ENCODE results near the gene SERP1. TPM values are rescaled to one million over a fixed set of nuclear protein-coding genes. Genes with fewer than 3 reads are reported as not detected.

SERP1 gene
- total RNA-seq, 1 experiment from 2014 or later: 227 TPM

- Mint-ChIP-seq H3K4me3 (ENCODE audit: unreplicated experiment) (no peak overlapping the region), H3K27ac (ENCODE audit: low read depth, unreplicated experiment) (peak overlapping the region; percentile 20), H3K4me1 (ENCODE audit: insufficient read depth, unreplicated experiment) (peaks cover 12% of the 10 kb centered on the region), H3K27me3 (ENCODE audit: insufficient read depth, unreplicated experiment) (no peaks in the 10 kb centered on the region), H3K9me3 (ENCODE audit: unreplicated experiment) (no peaks in the 10 kb centered on the region), H3K36me3 (ENCODE audit: insufficient read depth, unreplicated experiment) (peaks cover 81% of the 10 kb centered on the region)
- ChIA-PET CTCF (interaction anchor here (1.3 kb wide), 1 partner anchor 21 kb away, joined by 3 read pairs; no protein-coding TSS in a partner anchor), POLR2A (interaction anchor here (0.5 to 2.7 kb wide), 4 partner anchors 8 to 16 kb away, joined by 5 to 14 read pairs (median 5); partner anchors contain the start of genes EIF2A and SERP1)
- intact Hi-C loops (cut with micrococcal nuclease): no loop called here
- TF ChIP-seq CTCF (IDR thresholded peaks at IDR 0.05; ENCODE audit: unreplicated experiment): no peak
- DNase-seq (ENCODE audit: unreplicated experiment): no peak
- BruUV-seq (replicated peaks): no TSS peak
These were observed 10.5 kb upstream of the SERP1 start for GRCh38 chr3:150556792-150557191.

GRCh38 chr3:150555859-150556436 lies 9.7 kb upstream of the SERP1 start:
- no peak for TF ChIP-seq CTCF (IDR thresholded peaks at IDR 0.05; ENCODE audit: unreplicated experiment)
- no peaks in the 10 kb centered on the region for H3K27me3 Mint-ChIP-seq (ENCODE audit: insufficient read depth, unreplicated experiment)
- BruUV-seq (replicated peaks): no TSS peak
- CTCF ChIA-PET: interaction anchor here (0.6 to 1.3 kb wide), 2 partner anchors 21 to 673 kb away, joined by 3 read pairs; no protein-coding TSS in a partner anchor
- intact Hi-C loops (cut with micrococcal nuclease): no loop called here
- H3K9me3 Mint-ChIP-seq (ENCODE audit: unreplicated experiment): no peaks in the 10 kb centered on the region
- POLR2A ChIA-PET: interaction anchor here (1.3 to 2.7 kb wide), 2 partner anchors 9 to 11 kb away, joined by 5 to 14 read pairs; partner anchors contain the start of genes EIF2A and SERP1
- peak overlapping the region; percentile 20 for H3K27ac Mint-ChIP-seq (ENCODE audit: low read depth, unreplicated experiment)
- no peak overlapping the region for H3K4me3 Mint-ChIP-seq (ENCODE audit: unreplicated experiment)
- peaks cover 75% of the 10 kb centered on the region for H3K36me3 Mint-ChIP-seq (ENCODE audit: insufficient read depth, unreplicated experiment)
- H3K4me1 Mint-ChIP-seq (ENCODE audit: insufficient read depth, unreplicated experiment): peaks cover 12% of the 10 kb centered on the region
- DNase-seq (ENCODE audit: unreplicated experiment): no peak

GRCh38 chr3:150547045-150547741 lies 897 bp upstream of the SERP1 start:
- TSS peak; percentile 78 for BruUV-seq (replicated peaks)
- H3K4me3 Mint-ChIP-seq (ENCODE audit: unreplicated experiment): peak overlapping the region; percentile 83
- intact Hi-C loops (cut with micrococcal nuclease): loop anchor here (2.0 to 5.0 kb wide), 2 partner anchors 140 to 215 kb away; partner anchors contain the start of gene SIAH2
- DNase-seq (ENCODE audit: unreplicated experiment): peak; percentile 27
- peaks cover 48% of the 10 kb centered on the region for H3K36me3 Mint-ChIP-seq (ENCODE audit: insufficient read depth, unreplicated experiment)
- H3K27me3 Mint-ChIP-seq (ENCODE audit: insufficient read depth, unreplicated experiment): no peaks in the 10 kb centered on the region
- ChIA-PET CTCF (interaction anchor here (0.7 to 1.2 kb wide), 3 partner anchors 16 to 610 kb away, joined by 3 to 4 read pairs (median 3); no protein-coding TSS in a partner anchor), POLR2A (interaction anchor here (0.6 to 7.5 kb wide), 32 partner anchors 9 to 584 kb away, joined by 3 to 106 read pairs (median 5); partner anchors contain the start of genes ERICH6, SELENOT, SIAH2 and TSC22D2)
- H3K4me1 Mint-ChIP-seq (ENCODE audit: insufficient read depth, unreplicated experiment): peaks cover 17% of the 10 kb centered on the region
- no peak for TF ChIP-seq CTCF (IDR thresholded peaks at IDR 0.05; ENCODE audit: unreplicated experiment)
- H3K9me3 Mint-ChIP-seq (ENCODE audit: unreplicated experiment): no peaks in the 10 kb centered on the region
- H3K27ac Mint-ChIP-seq (ENCODE audit: low read depth, unreplicated experiment): peak overlapping the region; percentile 99
